ENCODE results near the gene TTC33. TPM values are rescaled to one million over a fixed set of nuclear protein-coding genes. Genes with fewer than 3 reads are reported as not detected.

Gene TTC33
- total RNA-seq, 1 donor from 2014 or later = 52.5 TPM

- Histone ChIP-seq H4K20me1 (ENCODE audit: low read depth) (no peaks in the 10 kb centered on the region), H3K79me2 (ENCODE audit: low read depth) (no peaks in the 10 kb centered on the region), H3K4me1 (no peaks in the 10 kb centered on the region), H3K36me3 (no peaks in the 10 kb centered on the region), H3K9me3 (ENCODE audit: low read depth) (no peaks in the 10 kb centered on the region), H2AFZ (replicated peaks) (no peak overlapping the region), H3K27ac (no peak overlapping the region), H3F3A (ENCODE audit: low read depth) (no peaks in the 10 kb centered on the region), H3K9ac (no peak overlapping the region), H3K4me3 (no peak overlapping the region), H3K27me3 (no peaks in the 10 kb centered on the region), H3K4me2 (no peak overlapping the region)
- no peaks in the 10 kb centered on the region for H3K9me3 Mint-ChIP-seq
- no peaks in the 10 kb centered on the region for H3K36me3 Mint-ChIP-seq
- H3K27me3 Mint-ChIP-seq (ENCODE audit: insufficient read depth, low read depth) = peaks cover 2% of the 10 kb centered on the region
- H3K4me3 Mint-ChIP-seq = no peak overlapping the region
- no peak for DNase-seq (ENCODE audit: low spot score)
- H3K27ac Mint-ChIP-seq = no peak overlapping the region
- no peaks in the 10 kb centered on the region for H3K4me1 Mint-ChIP-seq
- no peak for TF ChIP-seq EZH2phosphoT487 (IDR thresholded peaks at IDR 0.05)
- TF ChIP-seq EZH2 (IDR thresholded peaks at IDR 0.05) = no peak
- TF ChIP-seq CTCF (IDR thresholded peaks at IDR 0.05) = no peak
Observed at GRCh38 chr5:40547557-40547956, 208.2 kb downstream of the TTC33 start.

DNA sequence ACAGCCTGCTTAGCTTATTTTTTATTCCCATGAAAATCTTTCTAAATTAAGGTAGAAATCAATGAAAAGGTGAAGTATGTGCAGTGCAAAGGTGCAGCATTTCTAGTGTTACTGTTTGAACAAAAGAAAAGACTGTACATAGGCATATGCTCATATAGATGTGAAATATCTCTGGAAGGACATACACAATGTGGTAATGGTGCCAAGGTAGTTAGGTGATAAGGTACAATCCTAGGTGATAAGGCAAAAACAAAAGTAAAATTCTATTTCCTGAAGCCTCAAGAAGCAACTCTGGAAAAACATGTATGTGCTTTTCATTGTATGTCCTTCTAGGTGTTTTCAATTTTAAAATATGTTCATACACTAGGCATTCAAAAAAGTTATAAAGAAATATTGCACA, 215.5 kb downstream of the TTC33 start:
- no peaks in the 10 kb centered on the region for H3K36me3 ChIP-seq
- no peak for TF ChIP-seq CTCF (IDR thresholded peaks at IDR 0.05)
- no peak for TF ChIP-seq EZH2 (IDR thresholded peaks at IDR 0.05)
- TF ChIP-seq EZH2phosphoT487 (IDR thresholded peaks at IDR 0.05) = no peak
- H3K27ac Mint-ChIP-seq = no peak overlapping the region

DNA sequence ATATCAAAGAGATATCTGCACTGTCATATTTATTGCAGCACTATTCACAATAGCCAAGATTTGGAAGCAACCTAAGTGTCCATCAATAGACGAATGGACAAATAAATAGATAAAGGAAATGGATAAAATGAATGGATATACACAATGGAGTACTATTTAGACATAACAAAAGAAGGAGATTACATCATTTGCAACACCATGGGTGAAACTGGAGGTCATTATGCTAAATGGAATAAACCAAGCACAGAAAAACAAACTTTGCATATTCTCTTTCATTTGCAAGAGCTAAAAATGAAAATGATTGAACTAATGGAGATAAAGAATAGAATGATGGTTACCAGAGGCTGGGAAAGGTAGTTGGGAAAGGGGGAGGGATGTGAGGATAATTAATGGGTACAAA, 231.1 kb downstream of the TTC33 start:
- H3K9me3 Mint-ChIP-seq = peaks cover 3% of the 10 kb centered on the region
- H2AFZ ChIP-seq (replicated peaks) = no peak overlapping the region
- TF ChIP-seq EZH2phosphoT487 (IDR thresholded peaks at IDR 0.05) (no peak), CTCF (IDR thresholded peaks at IDR 0.05) (no peak), EZH2 (IDR thresholded peaks at IDR 0.05) (no peak)
- no peaks in the 10 kb centered on the region for H3F3A ChIP-seq (ENCODE audit: low read depth)
- no peak overlapping the region for H3K27ac Mint-ChIP-seq
- no peaks in the 10 kb centered on the region for H4K20me1 ChIP-seq (ENCODE audit: low read depth)
- no peak overlapping the region for H3K27ac ChIP-seq
- no peak overlapping the region for H3K4me3 Mint-ChIP-seq
- H3K36me3 ChIP-seq = no peaks in the 10 kb centered on the region
- H3K9me3 ChIP-seq (ENCODE audit: low read depth) = no peaks in the 10 kb centered on the region
- H3K9ac ChIP-seq = no peak overlapping the region
- no peak overlapping the region for H3K4me2 ChIP-seq
- H3K27me3 ChIP-seq = no peaks in the 10 kb centered on the region
- H3K4me1 Mint-ChIP-seq = no peaks in the 10 kb centered on the region
- no peaks in the 10 kb centered on the region for H3K36me3 Mint-ChIP-seq
- H3K27me3 Mint-ChIP-seq (ENCODE audit: insufficient read depth, low read depth) = no peaks in the 10 kb centered on the region
- no peak for DNase-seq (ENCODE audit: low spot score)
- no peaks in the 10 kb centered on the region for H3K4me1 ChIP-seq
- H3K4me3 ChIP-seq = no peak overlapping the region
- no peaks in the 10 kb centered on the region for H3K79me2 ChIP-seq (ENCODE audit: low read depth)

More for the DNA sequence above, 215.5 kb downstream of the TTC33 start:
- no peak for DNase-seq (ENCODE audit: low spot score)
- no peaks in the 10 kb centered on the region for H3K9me3 ChIP-seq (ENCODE audit: low read depth)
- H3K4me3 ChIP-seq = no peak overlapping the region
- no peaks in the 10 kb centered on the region for H3K4me1 ChIP-seq
- no peaks in the 10 kb centered on the region for H4K20me1 ChIP-seq (ENCODE audit: low read depth)
- no peak overlapping the region for H3K9ac ChIP-seq
- H3K79me2 ChIP-seq (ENCODE audit: low read depth) = no peaks in the 10 kb centered on the region
- H3K27ac ChIP-seq = no peak overlapping the region
- H2AFZ ChIP-seq (replicated peaks) = no peak overlapping the region
- H3K27me3 ChIP-seq = no peaks in the 10 kb centered on the region
- Mint-ChIP-seq H3K4me1 (no peaks in the 10 kb centered on the region), H3K36me3 (no peaks in the 10 kb centered on the region), H3K9me3 (peaks cover 4% of the 10 kb centered on the region), H3K27me3 (ENCODE audit: insufficient read depth, low read depth) (no peaks in the 10 kb centered on the region), H3K4me3 (no peak overlapping the region)
- H3F3A ChIP-seq (ENCODE audit: low read depth) = no peaks in the 10 kb centered on the region
- no peak overlapping the region for H3K4me2 ChIP-seq
